H9 (cell line): ENCODE results near the gene RALGPS2. TPM values are rescaled to one million over a fixed set of nuclear protein-coding genes. Genes with fewer than 3 reads are reported as not detected.

Experiments
- DNase-seq: peaks from one replicate; pipeline ENCODE4 v3.0.0-alpha.2; 2017
- H2AFZ ChIP-seq: one replicate; pipeline ENCODE4 v1.6.1; 2013; ENCODE audit warnings: mild to moderate bottlenecking, low read length, control low read depth, moderate library complexity
- H2AK5ac ChIP-seq: 2 replicates; pipeline ENCODE4 v1.6.1; 2013; ENCODE audit warnings: low read length, control low read depth, mixed read lengths; ENCODE audit not compliant: insufficient read length
- H2BK120ac ChIP-seq: one replicate; pipeline ENCODE4 v1.6.1; 2013; ENCODE audit warnings: low read depth, mild to moderate bottlenecking, low read length, control low read depth, inconsistent platforms; ENCODE audit not compliant: poor library complexity, severe bottlenecking
- H2BK12ac ChIP-seq: 2 replicates; pipeline ENCODE4 v1.6.1; 2013; ENCODE audit warnings: low read length, control low read depth, mixed read lengths, low read depth; ENCODE audit not compliant: insufficient read length
- H2BK15ac ChIP-seq: 2 replicates; pipeline ENCODE4 v1.6.1; 2013; ENCODE audit warnings: low read depth, low read length, control low read depth
- H2BK20ac ChIP-seq: one replicate; pipeline ENCODE4 v1.6.1; 2013; ENCODE audit warnings: low read depth, mild to moderate bottlenecking, low read length, control low read depth, inconsistent platforms; ENCODE audit not compliant: poor library complexity, severe bottlenecking
- H2BK5ac ChIP-seq: 2 replicates; pipeline ENCODE4 v1.6.1; 2013; ENCODE audit warnings: low read length, control low read depth, mixed read lengths; ENCODE audit not compliant: insufficient read length
- H3K14ac ChIP-seq: 2 replicates; pipeline ENCODE4 v1.6.1; 2013; ENCODE audit warnings: low read length, control low read depth; ENCODE audit not compliant: insufficient read depth
- H3K18ac ChIP-seq: 2 replicates; pipeline ENCODE4 v1.6.1; 2013; ENCODE audit warnings: low read depth, mild to moderate bottlenecking, mixed read lengths, low read length, control low read depth; ENCODE audit not compliant: insufficient read length
- H3K23ac ChIP-seq: 2 replicates; pipeline ENCODE4 v1.6.1; 2013; ENCODE audit warnings: low read length, control low read depth, mixed read lengths, low read depth; ENCODE audit not compliant: insufficient read length
- H3K23me2 ChIP-seq: 2 replicates; pipeline ENCODE4 v1.6.1; 2013; ENCODE audit warnings: low read depth, mild to moderate bottlenecking, mixed read lengths, low read length, control low read depth; ENCODE audit not compliant: insufficient read length, poor library complexity, severe bottlenecking
- H3K27ac ChIP-seq: 2 replicates; pipeline ENCODE4 v1.5.1; 2013; ENCODE audit warnings: low read length, control low read depth, mixed read lengths, low read depth; ENCODE audit not compliant: insufficient read length
- H3K27me3 ChIP-seq: 2 replicates; pipeline ENCODE4 v1.6.1; 2013; ENCODE audit warnings: low read length, control low read depth, inconsistent platforms; ENCODE audit not compliant: insufficient read depth
- H3K4ac ChIP-seq: 2 replicates; pipeline ENCODE4 v1.6.1; 2013; ENCODE audit warnings: low read depth, mild to moderate bottlenecking, control low read depth, inconsistent platforms, low read length, moderate library complexity
- H3K4me1 ChIP-seq: 2 replicates; pipeline ENCODE4 v1.6.1; 2013; ENCODE audit warnings: low read length, control low read depth, inconsistent platforms; ENCODE audit not compliant: insufficient read depth
- H3K4me2 ChIP-seq: 2 replicates; pipeline ENCODE4 v1.6.1; 2013; ENCODE audit warnings: low read length, control low read depth, mixed read lengths; ENCODE audit not compliant: insufficient read length, insufficient read depth
- H3K56ac ChIP-seq: 2 replicates; pipeline ENCODE4 v1.6.1; 2013; ENCODE audit warnings: low read depth, mild to moderate bottlenecking, mixed read lengths, low read length, control low read depth; ENCODE audit not compliant: insufficient read length
- H3K79me1 ChIP-seq: 2 replicates; pipeline ENCODE4 v1.6.1; 2013; ENCODE audit warnings: low read depth, mild to moderate bottlenecking, moderate library complexity, low read length, control low read depth, inconsistent platforms; ENCODE audit not compliant: insufficient read depth, poor library complexity, severe bottlenecking
- H3K79me2 ChIP-seq: 2 replicates; pipeline ENCODE4 v1.6.1; 2013; ENCODE audit warnings: low read length, control low read depth, inconsistent platforms; ENCODE audit not compliant: insufficient read depth
- H3K9ac ChIP-seq: 2 replicates; pipeline ENCODE4 v1.6.1; 2013; ENCODE audit warnings: low read length, control low read depth, mixed read lengths; ENCODE audit not compliant: insufficient read length; ENCODE audit errors: extremely low read depth
- H3K9me3 ChIP-seq: one replicate; pipeline ENCODE4 v1.6.1; 2013; ENCODE audit warnings: low read depth, low read length, inconsistent platforms; ENCODE audit not compliant: control insufficient read depth
- H3T11ph ChIP-seq: one replicate; pipeline ENCODE4 v1.6.1; 2013; ENCODE audit warnings: mild to moderate bottlenecking, low read length, control low read depth, inconsistent platforms
- H4K20me1 ChIP-seq: one replicate; pipeline ENCODE4 v1.6.1; 2013; ENCODE audit not compliant: control insufficient read depth, insufficient read length, insufficient read depth
- H4K5ac ChIP-seq: 2 replicates; pipeline ENCODE4 v1.6.1; 2013; ENCODE audit warnings: low read depth, mild to moderate bottlenecking, mixed read lengths, low read length, control low read depth; ENCODE audit not compliant: insufficient read length
- H4K8ac ChIP-seq: replicated peaks from 2 replicates; pipeline ENCODE4 v1.6.1; 2013; ENCODE audit warnings: low read length, control low read depth, mixed read lengths, low read depth; ENCODE audit not compliant: insufficient read length
- H4K91ac ChIP-seq: 2 replicates; pipeline ENCODE4 v1.6.1; 2013; ENCODE audit warnings: low read depth, mild to moderate bottlenecking, moderate library complexity, mixed read lengths, low read length, control low read depth; ENCODE audit not compliant: insufficient read length
- H3K27ac Mint-ChIP-seq, 3 experiments: 2 replicates in 2 of 3; 3 replicates in 1 of 3; pipeline ENCODE4 v1.8.0; 2020 to 2021; ENCODE audit warnings: mixed read lengths in 3 of 3, mild to moderate bottlenecking in 1 of 3, moderate library complexity in 1 of 3
- H3K27me3 Mint-ChIP-seq: 2 replicates; pipeline ENCODE4 v1.8.0; 2021; ENCODE audit warnings: low read depth, mild to moderate bottlenecking, moderate library complexity, mixed read lengths
- H3K36me3 Mint-ChIP-seq, 3 experiments: 2 replicates in 2 of 3; 3 replicates in 1 of 3; pipeline ENCODE4 v1.8.0; 2020 to 2021; ENCODE audit warnings: low read depth in 3 of 3, mixed read lengths in 3 of 3; ENCODE audit not compliant: insufficient read depth in 1 of 3
- H3K4me1 Mint-ChIP-seq, 2 experiments: 2 replicates each; pipeline ENCODE4 v1.8.0; 2020; ENCODE audit warnings: mixed read lengths in 2 of 2
- H3K4me3 Mint-ChIP-seq, 2 experiments: 2 replicates in 1 of 2; 3 replicates in 1 of 2; pipeline ENCODE4 v1.8.0; 2020 to 2021; ENCODE audit warnings: mild to moderate bottlenecking in 2 of 2, mixed read lengths in 2 of 2, moderate library complexity in 1 of 2
- H3K9me3 Mint-ChIP-seq, 2 experiments: 2 replicates in 1 of 2; 3 replicates in 1 of 2; pipeline ENCODE4 v1.8.0; 2020; ENCODE audit warnings: mild to moderate bottlenecking in 2 of 2, mixed read lengths in 2 of 2, moderate library complexity in 1 of 2
- WGBS: extraction: QIAGEN DNeasy Blood & Tissue Kit; methylation state at CpG from one replicate; pipeline ENCODE4 v1.1.7; 2013; ENCODE audit warnings: missing lambda C conversion rate, low lambda C conversion rate, mixed read lengths; ENCODE audit not compliant: insufficient read length; ENCODE audit errors: extremely low coverage; 5-methylcytosine and 5-hydroxymethylcytosine counted together
- total RNA-seq: library from RNA; stranded (reverse); gene quantifications from 2 replicates; pipeline ENCODE4 v1.2.1, GENCODE V29; 2021
- TF ChIP-seq, protein P1 (sequence below): fragments of 200-600 bp; sonication (generic); conservative IDR thresholded peaks from 3 replicates; pipeline ENCODE4 v1.8.0; 2021; ENCODE audit warnings: antibody characterized with exemption, mild to moderate bottlenecking

RALGPS2 gene
- total RNA-seq, 1 experiment from 2014 or later: 32.6 TPM

GRCh38 chr1:178955391-178955954 is 230.4 kb downstream of the RALGPS2 start:
- Histone ChIP-seq H3K4me1 (no peaks in the 10 kb centered on the region), H2BK20ac (no peak overlapping the region), H2AFZ (no peak overlapping the region), H3K14ac (no peak overlapping the region), H3K27me3 (no peaks in the 10 kb centered on the region), H4K8ac (no peak overlapping the region), H3K9ac (no peak overlapping the region), H4K5ac (no peak overlapping the region), H3K27ac (no peak overlapping the region), H2BK12ac (no peak overlapping the region), H3K23me2 (no peaks in the 10 kb centered on the region), H3K79me2 (no peaks in the 10 kb centered on the region), H3K4me2 (no peak overlapping the region), H3K9me3 (no peaks in the 10 kb centered on the region), H2BK15ac (no peak overlapping the region), H2AK5ac (no peak overlapping the region), H3K18ac (no peak overlapping the region), H3T11ph (no peak overlapping the region), H3K56ac (no peak overlapping the region), H4K20me1 (no peaks in the 10 kb centered on the region), H2BK5ac (no peak overlapping the region), H3K79me1 (no peaks in the 10 kb centered on the region), H3K23ac (no peak overlapping the region), H3K4ac (no peak overlapping the region), H2BK120ac (no peak overlapping the region), H4K91ac (no peak overlapping the region)
- Mint-ChIP-seq H3K27me3 (peaks cover 2% of the 10 kb centered on the region), H3K36me3 (no peaks in the 10 kb centered on the region; a peak in 1 of 7 replicates), H3K4me1 (0 out of 4 replicates have a peak, but pooled peaks cover 0 to 2% of the 10 kb centered on the region in 2 experiments), H3K4me3 (no peak overlapping the region), H3K27ac (no peak overlapping the region), H3K9me3 (no peaks in the 10 kb centered on the region; a peak in 2 of 5 replicates)
- DNase-seq: no peak
- WGBS: no CpG with 5 or more reads among the region's 1 CpG
- TF ChIP-seq, protein P1, sequence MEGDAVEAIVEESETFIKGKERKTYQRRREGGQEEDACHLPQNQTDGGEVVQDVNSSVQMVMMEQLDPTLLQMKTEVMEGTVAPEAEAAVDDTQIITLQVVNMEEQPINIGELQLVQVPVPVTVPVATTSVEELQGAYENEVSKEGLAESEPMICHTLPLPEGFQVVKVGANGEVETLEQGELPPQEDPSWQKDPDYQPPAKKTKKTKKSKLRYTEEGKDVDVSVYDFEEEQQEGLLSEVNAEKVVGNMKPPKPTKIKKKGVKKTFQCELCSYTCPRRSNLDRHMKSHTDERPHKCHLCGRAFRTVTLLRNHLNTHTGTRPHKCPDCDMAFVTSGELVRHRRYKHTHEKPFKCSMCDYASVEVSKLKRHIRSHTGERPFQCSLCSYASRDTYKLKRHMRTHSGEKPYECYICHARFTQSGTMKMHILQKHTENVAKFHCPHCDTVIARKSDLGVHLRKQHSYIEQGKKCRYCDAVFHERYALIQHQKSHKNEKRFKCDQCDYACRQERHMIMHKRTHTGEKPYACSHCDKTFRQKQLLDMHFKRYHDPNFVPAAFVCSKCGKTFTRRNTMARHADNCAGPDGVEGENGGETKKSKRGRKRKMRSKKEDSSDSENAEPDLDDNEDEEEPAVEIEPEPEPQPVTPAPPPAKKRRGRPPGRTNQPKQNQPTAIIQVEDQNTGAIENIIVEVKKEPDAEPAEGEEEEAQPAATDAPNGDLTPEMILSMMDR: no peak
